Stomach (tissue), 9 donors: ENCODE results near the gene STX12. TPM values are rescaled to one million over a fixed set of nuclear protein-coding genes. Genes with fewer than 3 reads are reported as not detected.

Experiments
- DNase-seq, 2 donors: peaks; one replicate each; pipeline versions ENCODE4 v3.0.0 to v3.0.0-alpha.2; 2013 to 2019
- H3K27ac ChIP-seq, 5 donors: fragments of 200-600 bp in 4 of 5; sonication (generic) in 4 of 5; one replicate each; pipeline ENCODE4 v1.5.1; 2013 to 2019; ENCODE audit warnings: mild to moderate bottlenecking in 1 of 5, moderate library complexity in 1 of 5
- H3K27me3 ChIP-seq, 3 donors: fragments of 200-600 bp; sonication (generic); one replicate each; pipeline ENCODE4 v1.5.1; 2017 to 2019; ENCODE audit warnings: mixed run types in 1 of 3
- H3K36me3 ChIP-seq, 4 donors: fragments of 200-600 bp; sonication (generic); 1 replicate in 3 of 4; 2 replicates in 1 of 4; pipeline ENCODE4 v1.5.1; 2016 to 2019
- H3K4me1 ChIP-seq, 4 donors: fragments of 200-600 bp; sonication (generic); one replicate each; pipeline ENCODE4 v1.5.1; 2016 to 2019
- H3K4me3 ChIP-seq, 4 donors: fragments of 200-600 bp; sonication (generic) in 3 of 4; one replicate each; pipeline ENCODE4 v1.5.1; 2016 to 2019; ENCODE audit warnings: mild to moderate bottlenecking in 1 of 4
- H3K9me3 ChIP-seq, 4 donors: fragments of 200-600 bp; sonication (generic); one replicate each; pipeline ENCODE4 v1.5.1; 2016 to 2019
- EP300 ChIP-seq: sonication (generic); formaldehyde crosslinking; IDR thresholded peaks from one replicate; pipeline ENCODE4 v1.6.1; 2017; ENCODE audit warnings: antibody characterized with exemption
- POLR2A ChIP-seq, 4 donors: fragments of 450-650 bp; IDR thresholded peaks; one replicate each; pipeline ENCODE4 v1.6.1; 2016; ENCODE audit warnings: antibody characterized with exemption in 4 of 4, control low read depth in 2 of 4, mild to moderate bottlenecking in 1 of 4, moderate library complexity in 1 of 4
- POLR2AphosphoS5 ChIP-seq, 3 donors: sonication (generic); formaldehyde crosslinking; IDR thresholded peaks; one replicate each; pipeline ENCODE4 v1.6.1; 2016; ENCODE audit warnings: antibody characterized with exemption in 3 of 3
- WGBS, 5 donors: extraction: QIAGEN DNeasy Blood & Tissue Kit in 3 of 5; methylation state at CpG; one replicate each; pipeline versions ENCODE4 v1.1.5 to v1.1.7; 2013 to 2018; 5-methylcytosine and 5-hydroxymethylcytosine counted together
- intact Hi-C: fragments of 100-400 bp; cut with DNase I; formaldehyde crosslinking; loops from one replicate; pipeline ENCODE4 v1.15.1; 2023; ENCODE audit warnings: low total_unique reads
- polyA plus RNA-seq, 3 donors: library from polyadenylated mRNA; stranded (reverse); fragments of 200-250 nt; gene quantifications; one replicate each; pipeline ENCODE4 v1.2.3, GENCODE V29; 2013
- total RNA-seq, 5 donors: library from RNA; depleted of rRNA; stranded (reverse); fragments of >200 nt; gene quantifications; one replicate each; pipeline versions ENCODE4 v1.1.0 to v1.2.3, GENCODE V29; 2014 to 2016
- TF ChIP-seq, protein P1 (sequence below), 7 experiments: fragments of 450-650 bp in 4 of 7; fragments of 200-600 bp in 3 of 7; sonication (generic) in 3 of 7; IDR thresholded peaks; one replicate each; pipeline ENCODE4 v1.5.1; 2016 to 2019; ENCODE audit warnings: antibody characterized with exemption in 7 of 7, control low read depth in 2 of 7, mild to moderate bottlenecking in 1 of 7
- donor health status: healthy with polysubstance abuse.
- donor health status: Bipolar disorder and iron deficiency.
- donor health status: healthy.

Gene STX12
- total and polyA plus RNA-seq, 8 donors: 10.7 to 312 (median 89.2) TPM

- H3K36me3 ChIP-seq: peaks cover 50 to 87% (median 79%) of the 10 kb centered on the region in 4 donors
- no peak overlapping the region for H3K4me3 ChIP-seq
- TF ChIP-seq POLR2A (IDR thresholded peaks at IDR 0.05): no peak
- no peak for TF ChIP-seq EP300
- TF ChIP-seq, protein P1, sequence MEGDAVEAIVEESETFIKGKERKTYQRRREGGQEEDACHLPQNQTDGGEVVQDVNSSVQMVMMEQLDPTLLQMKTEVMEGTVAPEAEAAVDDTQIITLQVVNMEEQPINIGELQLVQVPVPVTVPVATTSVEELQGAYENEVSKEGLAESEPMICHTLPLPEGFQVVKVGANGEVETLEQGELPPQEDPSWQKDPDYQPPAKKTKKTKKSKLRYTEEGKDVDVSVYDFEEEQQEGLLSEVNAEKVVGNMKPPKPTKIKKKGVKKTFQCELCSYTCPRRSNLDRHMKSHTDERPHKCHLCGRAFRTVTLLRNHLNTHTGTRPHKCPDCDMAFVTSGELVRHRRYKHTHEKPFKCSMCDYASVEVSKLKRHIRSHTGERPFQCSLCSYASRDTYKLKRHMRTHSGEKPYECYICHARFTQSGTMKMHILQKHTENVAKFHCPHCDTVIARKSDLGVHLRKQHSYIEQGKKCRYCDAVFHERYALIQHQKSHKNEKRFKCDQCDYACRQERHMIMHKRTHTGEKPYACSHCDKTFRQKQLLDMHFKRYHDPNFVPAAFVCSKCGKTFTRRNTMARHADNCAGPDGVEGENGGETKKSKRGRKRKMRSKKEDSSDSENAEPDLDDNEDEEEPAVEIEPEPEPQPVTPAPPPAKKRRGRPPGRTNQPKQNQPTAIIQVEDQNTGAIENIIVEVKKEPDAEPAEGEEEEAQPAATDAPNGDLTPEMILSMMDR (IDR thresholded peaks at IDR 0.05): no peak
- TF ChIP-seq POLR2AphosphoS5 (IDR thresholded peaks at IDR 0.05): no peak
- no peaks in the 10 kb centered on the region for H3K9me3 ChIP-seq
- H3K27me3 ChIP-seq: no peaks in the 10 kb centered on the region
- WGBS, 5 donors: 91 to 95% (median 93%) methylated on average over 6 of the region's 6 CpGs
- peaks cover 4 to 11% (median 8%) of the 10 kb centered on the region in 4 donors for H3K4me1 ChIP-seq
- intact Hi-C loops: no loop called here
- no peak overlapping the region for H3K27ac ChIP-seq
- DNase-seq: no peak
Measured at GRCh38 chr1:27811741-27812500, 38.9 kb downstream of the STX12 start.

GRCh38 chr1:27816921-27817630 is 44.1 kb downstream of the STX12 start:
- TF ChIP-seq EP300 (no peak), POLR2A (IDR thresholded peaks at IDR 0.05) (no peak), POLR2AphosphoS5 (IDR thresholded peaks at IDR 0.05) (peak in 1 of 3 donors; percentile 24)
- TF ChIP-seq, protein P1 (IDR thresholded peaks at IDR 0.05): no peak
- Histone ChIP-seq H3K9me3 (no peaks in the 10 kb centered on the region), H3K36me3 (peaks cover 78 to 97% (median 92%) of the 10 kb centered on the region in 4 donors), H3K4me3 (no peak overlapping the region), H3K27me3 (no peaks in the 10 kb centered on the region), H3K27ac (peak overlapping the region; percentile 16 to 62 (median 41)), H3K4me1 (peaks cover 6 to 17% (median 13%) of the 10 kb centered on the region in 4 donors)
- WGBS, 5 donors: 40 to 58% (median 45%) methylated on average over 2 of the region's 2 CpGs
- peak in 1 of 2 donors; percentile 72 for DNase-seq
- intact Hi-C loops: no loop called here

DNA sequence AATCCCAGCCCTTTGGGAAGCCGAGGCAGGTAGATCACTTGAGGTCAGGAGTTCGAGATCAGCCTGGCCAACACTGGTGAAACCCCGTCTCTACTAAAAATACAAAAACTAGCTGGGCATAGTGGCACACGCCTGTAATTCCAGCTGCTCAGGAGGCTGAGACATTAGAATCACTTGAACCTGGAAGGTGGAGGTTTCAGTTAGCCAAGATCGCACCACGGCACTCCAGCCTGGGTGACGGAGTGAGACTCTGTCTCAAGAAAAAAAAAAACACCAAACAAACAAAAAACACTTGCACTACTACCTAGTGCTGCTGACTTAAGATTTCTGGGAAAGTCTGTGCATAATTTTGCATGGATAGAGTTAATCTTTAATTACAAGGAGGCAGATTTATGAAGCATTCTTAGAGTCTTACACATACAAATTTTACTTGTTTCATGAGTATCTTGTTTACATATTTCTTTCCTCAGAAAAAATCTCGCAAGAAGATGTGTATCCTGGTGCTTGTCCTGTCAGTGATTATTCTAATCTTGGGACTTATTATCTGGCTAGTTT is 48.8 kb downstream of the STX12 start:
- Histone ChIP-seq H3K27ac (no peak overlapping the region), H3K4me3 (no peak overlapping the region), H3K4me1 (peaks cover 2 to 7% (median 6%) of the 10 kb centered on the region in 4 donors), H3K36me3 (peaks cover 45 to 87% (median 81%) of the 10 kb centered on the region in 4 donors), H3K27me3 (no peaks in the 10 kb centered on the region), H3K9me3 (no peaks in the 10 kb centered on the region)
- 75 to 86% (median 77%) methylated on average over 8 of the region's 8 CpGs for WGBS, 5 donors
- intact Hi-C loops: no loop called here
- DNase-seq: no peak
- TF ChIP-seq, protein P1 (IDR thresholded peaks at IDR 0.05): no peak
- no peak for TF ChIP-seq EP300
- TF ChIP-seq POLR2A (IDR thresholded peaks at IDR 0.05): no peak
- no peak for TF ChIP-seq POLR2AphosphoS5 (IDR thresholded peaks at IDR 0.05)

- no peak for TF ChIP-seq EP300
- TF ChIP-seq, protein P1 (IDR thresholded peaks at IDR 0.05): no peak
- TF ChIP-seq POLR2AphosphoS5 (IDR thresholded peaks at IDR 0.05): no peak
- Histone ChIP-seq H3K27ac (no peak overlapping the region), H3K4me3 (no peak overlapping the region), H3K27me3 (no peaks in the 10 kb centered on the region), H3K9me3 (no peaks in the 10 kb centered on the region), H3K36me3 (peaks cover 31 to 70% (median 63%) of the 10 kb centered on the region in 4 donors), H3K4me1 (no peaks in the 10 kb centered on the region)
- DNase-seq: no peak
- 94 to 98% (median 97%) methylated on average over 4 of the region's 4 CpGs for WGBS, 5 donors
- intact Hi-C loops: no loop called here
Measured at GRCh38 chr1:27823784-27824183, 50.8 kb downstream of the STX12 start.
